Right renal pelvis (tissue), 4 donors: ENCODE results near the gene CCDC73. TPM values are rescaled to one million over a fixed set of nuclear protein-coding genes. Genes with fewer than 3 reads are reported as not detected.
"Not testable (repeated sequence)": the region's sequence is repeated elsewhere in the genome, so short reads cannot be mapped to it uniquely, and the experiment has no call there.

Experiments used
- DNase-seq, 4 donors: peaks; one replicate each; pipeline ENCODE4 v3.0.0-alpha.2; 2013; ENCODE audit warnings: low read depth in 4 of 4, low spot score in 3 of 4, missing footprints in 1 of 4
- polyA plus RNA-seq, 4 donors: library from polyadenylated mRNA; unstranded; fragments of 120-200 nt; gene quantifications; one replicate each; pipeline ENCODE4 v1.2.1, GENCODE V29; 2013; ENCODE audit not compliant: insufficient read length in 4 of 4

The CCDC73 gene
- polyA plus RNA-seq: under 1 TPM; 0.24 to 0.69 (median 0.31) TPM

GRCh38 chr11:32794439-32794838, at the start of gene CCDC73:
CCDC73 (minus strand) TSS chr11:32794662; CDS start chr11:32760243, 34,419 bp downstream.
- no peak for DNase-seq

GRCh38 chr11:32843544-32843943, 49.1 kb upstream of the CCDC73 start:
- DNase-seq: no peak

- DNase-seq: no peak
These were observed 46.1 kb upstream of the CCDC73 start for GRCh38 chr11:32840587-32840986.

- no peak for DNase-seq
These were observed 44.8 kb upstream of the CCDC73 start for GRCh38 chr11:32839308-32839707.

- no peak for DNase-seq
These were observed 44.2 kb upstream of the CCDC73 start for GRCh38 chr11:32838505-32839274.

- no peak for DNase-seq
These were observed 42.5 kb upstream of the CCDC73 start for GRCh38 chr11:32836946-32837345.

- DNase-seq: no peak
These were observed 39.5 kb upstream of the CCDC73 start for GRCh38 chr11:32833921-32834320.

GRCh38 chr11:32831221-32831620, 36.8 kb upstream of the CCDC73 start:
- DNase-seq: no peak

- DNase-seq: no peak
These were observed 36.3 kb upstream of the CCDC73 start for GRCh38 chr11:32830796-32831195.

GRCh38 chr11:32830413-32830738, 35.9 kb upstream of the CCDC73 start:
- no peak for DNase-seq

GRCh38 chr11:32829680-32830412, 35.4 kb upstream of the CCDC73 start, which contains the start of gene PRRG4:
PRRG4 (plus strand) TSS chr11:32829927; CDS start chr11:32830530, 603 bp downstream.
- no peak for DNase-seq

- no peak for DNase-seq
These were observed 34.8 kb upstream of the CCDC73 start for GRCh38 chr11:32829157-32829679.

GRCh38 chr11:32827276-32827675, 32.8 kb upstream of the CCDC73 start:
- DNase-seq: no peak

- DNase-seq: no peak
These were observed 31.7 kb upstream of the CCDC73 start for GRCh38 chr11:32826113-32826512.

GRCh38 chr11:32823617-32824016, 29.2 kb upstream of the CCDC73 start:
- not testable (repeated sequence) for DNase-seq

GRCh38 chr11:32821917-32822560, 27.6 kb upstream of the CCDC73 start:
- no peak for DNase-seq

- DNase-seq: no peak
These were observed 27.1 kb upstream of the CCDC73 start for GRCh38 chr11:32821517-32821916.

GRCh38 chr11:32820497-32820896, 26.0 kb upstream of the CCDC73 start:
- no peak for DNase-seq

GRCh38 chr11:32819187-32819586, 24.7 kb upstream of the CCDC73 start:
- DNase-seq: no peak

- no peak for DNase-seq
These were observed 23.4 kb upstream of the CCDC73 start for GRCh38 chr11:32817852-32818183.

GRCh38 chr11:32817181-32817851, 22.9 kb upstream of the CCDC73 start:
- DNase-seq: no peak
